Activated B cell treated with CpG ODN at 0.5 μM for 24 hours (primary cell): Measurements from ENCODE around the gene RASA1. TPM values are rescaled to one million over a fixed set of nuclear protein-coding genes. Genes with fewer than 3 reads are reported as not detected.

ENCODE experiments used
- ATAC-seq: fragments of 200-7000 bp; cut with Tn5 transposase; one replicate; pipeline ENCODE4 v1.10.0; 2021; ENCODE audit warnings: low read depth, mild to moderate bottlenecking, moderate library complexity
- CTCF ChIA-PET: fragments of 350-600 bp; sonication (Branson Sonifier 250); formaldehyde crosslinking; loops from one replicate; lab custom pipeline; 2021; ENCODE audit warnings: antibody characterized with exemption; lab: Charles Lee
- POLR2A ChIA-PET: fragments of 350-600 bp; sonication (Branson Sonifier 250); formaldehyde crosslinking; loops from one replicate; lab custom pipeline; 2021; ENCODE audit warnings: antibody characterized with exemption; lab: Charles Lee
- DNase-seq: peaks from one replicate; pipeline ENCODE4 v3.0.0; 2022
- H3K27ac Mint-ChIP-seq: one replicate; pipeline ENCODE4 v1.8.0; 2020; ENCODE audit warnings: mixed read lengths
- H3K27me3 Mint-ChIP-seq: one replicate; pipeline ENCODE4 v1.8.0; 2021; ENCODE audit warnings: mixed read lengths
- H3K36me3 Mint-ChIP-seq: one replicate; pipeline ENCODE4 v1.8.0; 2021; ENCODE audit warnings: low read depth, mixed read lengths
- H3K4me1 Mint-ChIP-seq: one replicate; pipeline ENCODE4 v1.8.0; 2021; ENCODE audit warnings: mixed read lengths
- H3K4me3 Mint-ChIP-seq: one replicate; pipeline ENCODE4 v1.8.0; 2020; ENCODE audit warnings: mild to moderate bottlenecking, mixed read lengths
- H3K9me3 Mint-ChIP-seq: one replicate; pipeline ENCODE4 v1.8.0; 2020; ENCODE audit warnings: mixed read lengths
- intact Hi-C: fragments of 100-400 bp; cut with micrococcal nuclease; formaldehyde crosslinking; loops from one replicate; pipeline ENCODE4 v1.15.1; 2024
- total RNA-seq: library from RNA; stranded (reverse); gene quantifications from 2 replicates; pipeline ENCODE4 v1.2.3, GENCODE V29; 2022
- TF ChIP-seq, protein P1 (sequence below): fragments of 200-600 bp; IDR thresholded peaks from one replicate; pipeline ENCODE4 v1.8.0; 2022; ENCODE audit warnings: antibody characterized with exemption, mild to moderate bottlenecking

RASA1 gene
- total RNA-seq, 1 donor from 2014 or later = 28.8 TPM

DNA sequence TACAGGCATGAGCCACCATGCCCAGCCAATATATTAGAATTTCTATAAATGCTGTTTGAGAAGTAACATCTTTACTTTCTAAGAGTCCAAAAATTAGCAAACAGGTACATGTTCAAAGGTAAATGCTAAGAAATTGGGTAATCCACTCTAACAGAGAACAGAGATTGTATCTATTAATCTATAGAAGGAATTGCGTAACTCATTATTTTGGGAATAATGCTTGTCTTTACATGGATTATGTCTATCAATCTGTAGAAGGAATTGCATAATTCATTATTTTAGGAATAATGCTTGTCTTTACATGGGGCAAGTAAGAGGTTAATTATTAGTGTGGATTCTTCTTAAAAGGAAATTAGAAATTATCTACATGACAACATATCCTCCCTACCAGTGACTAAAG is 114.5 kb downstream of the RASA1 start:
- Mint-ChIP-seq H3K27ac (no peak overlapping the region), H3K9me3 (no peaks in the 10 kb centered on the region), H3K36me3 (peaks cover 70% of the 10 kb centered on the region), H3K4me3 (no peak overlapping the region), H3K27me3 (no peaks in the 10 kb centered on the region), H3K4me1 (no peaks in the 10 kb centered on the region)
- CTCF ChIA-PET = no interaction called here
- POLR2A ChIA-PET = no interaction called here
- TF ChIP-seq, protein P1, sequence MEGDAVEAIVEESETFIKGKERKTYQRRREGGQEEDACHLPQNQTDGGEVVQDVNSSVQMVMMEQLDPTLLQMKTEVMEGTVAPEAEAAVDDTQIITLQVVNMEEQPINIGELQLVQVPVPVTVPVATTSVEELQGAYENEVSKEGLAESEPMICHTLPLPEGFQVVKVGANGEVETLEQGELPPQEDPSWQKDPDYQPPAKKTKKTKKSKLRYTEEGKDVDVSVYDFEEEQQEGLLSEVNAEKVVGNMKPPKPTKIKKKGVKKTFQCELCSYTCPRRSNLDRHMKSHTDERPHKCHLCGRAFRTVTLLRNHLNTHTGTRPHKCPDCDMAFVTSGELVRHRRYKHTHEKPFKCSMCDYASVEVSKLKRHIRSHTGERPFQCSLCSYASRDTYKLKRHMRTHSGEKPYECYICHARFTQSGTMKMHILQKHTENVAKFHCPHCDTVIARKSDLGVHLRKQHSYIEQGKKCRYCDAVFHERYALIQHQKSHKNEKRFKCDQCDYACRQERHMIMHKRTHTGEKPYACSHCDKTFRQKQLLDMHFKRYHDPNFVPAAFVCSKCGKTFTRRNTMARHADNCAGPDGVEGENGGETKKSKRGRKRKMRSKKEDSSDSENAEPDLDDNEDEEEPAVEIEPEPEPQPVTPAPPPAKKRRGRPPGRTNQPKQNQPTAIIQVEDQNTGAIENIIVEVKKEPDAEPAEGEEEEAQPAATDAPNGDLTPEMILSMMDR = no peak
- intact Hi-C loops = no loop called here
- no peak for ATAC-seq
- no peak for DNase-seq

DNA sequence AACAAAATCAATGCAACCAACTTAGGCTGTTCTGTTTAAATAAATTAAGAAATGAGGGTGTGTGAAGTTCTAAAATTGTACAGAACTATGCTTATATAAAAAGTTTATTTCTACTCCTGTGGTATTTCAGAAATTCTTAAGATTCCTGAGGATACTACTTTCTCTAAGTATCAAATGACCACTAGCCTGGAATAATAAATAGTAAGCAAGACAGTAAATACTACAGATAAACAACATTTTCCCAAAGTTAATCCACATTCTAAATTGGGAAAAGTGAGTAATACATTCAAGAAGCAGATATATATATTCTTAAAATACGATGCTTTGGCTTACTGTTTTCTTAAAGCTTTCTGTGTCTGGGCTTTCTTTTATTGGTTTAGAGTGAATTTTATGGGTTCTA is 115.5 kb downstream of the RASA1 start:
- Mint-ChIP-seq H3K4me3 (no peak overlapping the region), H3K36me3 (peaks cover 72% of the 10 kb centered on the region), H3K4me1 (no peaks in the 10 kb centered on the region), H3K27ac (no peak overlapping the region), H3K9me3 (no peaks in the 10 kb centered on the region), H3K27me3 (no peaks in the 10 kb centered on the region)
- POLR2A ChIA-PET = no interaction called here
- no peak for ATAC-seq
- DNase-seq = no peak
- CTCF ChIA-PET = no interaction called here
- intact Hi-C loops = no loop called here
- TF ChIP-seq, protein P1 = no peak

DNA sequence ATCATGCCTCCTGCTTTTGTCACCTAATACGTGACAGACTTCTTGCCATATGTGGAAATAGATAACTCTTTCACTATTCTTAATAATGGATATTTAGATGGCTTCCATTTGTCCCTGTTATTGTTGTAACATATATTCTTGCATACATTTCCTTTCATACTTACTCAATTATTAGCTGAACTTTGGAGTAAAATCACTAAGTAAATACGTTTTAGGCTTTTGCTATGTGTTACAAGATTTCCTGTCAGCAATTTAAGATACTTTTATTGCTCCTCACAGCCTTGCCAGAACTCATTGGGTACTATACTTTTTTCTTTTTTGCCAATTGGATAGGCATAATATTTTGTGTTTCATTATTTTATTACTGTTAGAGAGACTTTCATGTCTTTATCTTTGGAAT is 118.1 kb downstream of the RASA1 start:
- no peaks in the 10 kb centered on the region for H3K27me3 Mint-ChIP-seq
- peaks cover 74% of the 10 kb centered on the region for H3K36me3 Mint-ChIP-seq
- DNase-seq (no peak), ATAC-seq (no peak)
- CTCF ChIA-PET = interaction anchor here (1.3 kb wide), 1 partner anchor 316 kb away, joined by 4 read pairs; no protein-coding TSS in a partner anchor
- H3K27ac Mint-ChIP-seq = no peak overlapping the region
- POLR2A ChIA-PET = no interaction called here
- intact Hi-C loops = no loop called here
- TF ChIP-seq, protein P1 = no peak
- no peak overlapping the region for H3K4me3 Mint-ChIP-seq
- no peaks in the 10 kb centered on the region for H3K4me1 Mint-ChIP-seq
- H3K9me3 Mint-ChIP-seq = no peaks in the 10 kb centered on the region

DNA sequence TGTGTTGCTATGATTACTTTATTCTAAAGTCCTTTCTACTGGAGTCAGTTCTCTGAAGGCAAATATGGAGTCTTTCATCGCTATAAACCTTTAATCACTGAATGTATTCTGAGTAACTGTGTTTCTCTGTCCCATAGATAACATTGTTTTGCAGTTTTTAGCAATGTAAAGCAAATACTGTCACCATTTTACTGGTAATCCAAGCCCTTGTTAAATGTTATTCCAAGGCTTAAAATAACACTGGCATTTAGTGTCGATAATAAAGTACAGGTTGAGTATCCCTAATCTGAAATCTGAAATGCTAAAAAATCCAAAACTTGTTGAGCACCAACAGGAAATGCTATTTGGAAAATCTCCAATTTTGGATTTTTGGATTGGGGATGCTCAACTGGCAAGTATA is 120.4 kb downstream of the RASA1 start:
- no peak overlapping the region for H3K27ac Mint-ChIP-seq
- H3K4me3 Mint-ChIP-seq = no peak overlapping the region
- ChIA-PET CTCF (no interaction called here), POLR2A (no interaction called here)
- no peak for DNase-seq
- TF ChIP-seq, protein P1 = no peak
- H3K9me3 Mint-ChIP-seq = no peaks in the 10 kb centered on the region
- H3K4me1 Mint-ChIP-seq = no peaks in the 10 kb centered on the region
- H3K27me3 Mint-ChIP-seq = no peaks in the 10 kb centered on the region
- intact Hi-C loops = no loop called here
- peaks cover 81% of the 10 kb centered on the region for H3K36me3 Mint-ChIP-seq
- ATAC-seq = no peak

DNA sequence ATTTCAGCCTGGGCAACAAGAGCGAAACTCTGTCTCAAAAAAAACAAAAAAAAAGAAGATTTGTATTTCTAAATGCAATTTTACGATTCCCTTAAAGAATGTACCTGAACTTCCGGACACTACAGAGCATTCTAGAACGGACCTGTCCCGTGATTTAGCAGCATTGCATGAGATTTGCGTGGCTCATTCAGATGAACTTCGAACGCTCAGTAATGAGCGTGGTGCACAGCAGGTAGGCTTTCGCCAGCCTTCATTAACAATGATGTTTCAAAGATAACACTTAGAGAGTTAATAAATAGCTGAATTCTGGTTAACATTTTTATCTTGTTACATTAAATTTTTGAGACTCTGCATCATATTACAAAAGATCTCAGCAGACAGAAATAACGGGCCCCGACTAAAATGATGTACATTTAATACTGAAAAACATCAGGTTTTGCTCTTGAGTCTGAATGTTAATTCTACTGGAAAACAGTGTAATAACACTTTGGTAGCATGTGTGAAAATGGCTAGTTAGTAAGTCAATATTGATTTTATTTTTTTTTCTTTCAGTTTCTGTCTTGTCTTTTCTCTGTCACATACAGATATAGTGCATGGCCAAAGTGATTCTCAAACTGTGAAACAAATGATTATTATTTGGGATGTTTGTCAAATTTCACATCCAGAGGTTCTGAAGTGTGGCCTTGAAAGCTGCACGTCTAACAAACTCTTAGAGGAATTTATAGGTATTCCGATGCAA is 121.8 kb downstream of the RASA1 start:
- intact Hi-C loops = no loop called here
- POLR2A ChIA-PET = no interaction called here
- DNase-seq (no peak), ATAC-seq (no peak)
- no peak overlapping the region for H3K4me3 Mint-ChIP-seq
- no peaks in the 10 kb centered on the region for H3K4me1 Mint-ChIP-seq
- CTCF ChIA-PET = no interaction called here
- no peaks in the 10 kb centered on the region for H3K27me3 Mint-ChIP-seq
- H3K9me3 Mint-ChIP-seq = no peaks in the 10 kb centered on the region
- H3K36me3 Mint-ChIP-seq = peaks cover 85% of the 10 kb centered on the region
- H3K27ac Mint-ChIP-seq = no peak overlapping the region
- TF ChIP-seq, protein P1 = no peak
